ENCODE data around the gene WDR31. TPM values are rescaled to one million over a fixed set of nuclear protein-coding genes. Genes with fewer than 3 reads are reported as not detected.
A peak's percentile ranks its signal among the peaks of the same experiment; 100 is the strongest.

The WDR31 gene
- total RNA-seq, 1 experiment from 2014 or later: 0.77 TPM

DNA sequence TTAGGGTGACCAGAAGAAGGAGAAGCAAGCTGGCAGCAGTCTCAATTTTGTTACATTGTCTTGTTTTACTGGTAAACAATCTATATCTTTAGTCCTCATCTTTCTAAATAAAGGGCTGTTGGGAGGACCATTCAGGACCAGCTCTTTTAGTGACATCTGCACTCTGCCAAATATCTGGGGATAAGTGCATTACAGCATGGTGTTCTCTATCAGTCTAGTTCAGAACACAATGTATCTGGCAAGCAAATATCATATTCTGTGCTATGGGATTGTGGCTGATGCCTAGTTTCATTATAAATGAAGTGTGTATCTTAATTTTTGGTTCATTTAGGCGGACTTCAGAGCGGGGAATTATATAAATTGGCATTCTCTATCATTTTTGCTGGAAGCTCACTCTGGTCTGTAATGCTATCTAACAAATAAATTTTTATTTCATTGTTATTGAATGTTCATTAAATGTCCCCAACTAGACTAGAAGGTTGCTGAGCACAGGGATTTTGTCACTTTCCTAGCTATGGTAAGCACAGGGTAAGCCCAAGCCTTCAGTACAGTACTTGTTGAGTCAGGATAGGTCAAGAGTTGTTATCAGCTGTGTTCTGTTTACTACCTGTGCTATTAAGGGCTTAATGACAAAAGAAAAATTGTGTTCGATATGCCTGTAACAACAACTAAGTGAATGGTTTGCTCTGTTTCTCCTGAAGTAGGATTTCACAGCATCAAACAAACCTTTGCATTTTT is 11.9 kb downstream of the WDR31 start:
- no peaks in the 10 kb centered on the region for H3K36me3 ChIP-seq
- no peaks in the 10 kb centered on the region for H3K4me1 ChIP-seq
- H3K4me3 ChIP-seq: no peak overlapping the region
- no peak for DNase-seq
- H3K9me3 ChIP-seq (replicated peaks): no peaks in the 10 kb centered on the region
- H3K27me3 ChIP-seq: no peaks in the 10 kb centered on the region
- no peak overlapping the region for H3K27ac ChIP-seq

DNA sequence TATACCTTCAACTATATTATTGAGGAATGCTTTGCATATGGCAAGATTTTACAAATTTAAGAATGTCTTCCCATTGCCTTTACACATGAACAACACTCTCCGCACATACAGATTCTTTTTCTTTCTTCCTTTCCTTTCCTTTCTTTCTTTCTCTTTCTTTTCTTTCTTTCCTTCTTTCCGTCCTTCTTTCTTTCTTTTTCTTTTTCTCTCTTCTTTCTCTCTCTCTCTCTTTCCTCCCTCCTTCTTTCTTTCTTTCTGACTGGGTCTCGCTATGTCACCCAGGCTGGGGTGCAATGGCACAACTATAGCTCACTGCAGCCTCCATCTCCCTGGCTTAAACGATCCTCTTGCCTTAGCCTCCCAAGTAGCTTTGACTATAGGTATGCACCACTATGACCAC is 13.8 kb downstream of the WDR31 start:
- H3K36me3 ChIP-seq: no peaks in the 10 kb centered on the region
- no peak overlapping the region for H3K4me3 ChIP-seq
- DNase-seq: no peak
- no peaks in the 10 kb centered on the region for H3K27me3 ChIP-seq
- H3K9me3 ChIP-seq (replicated peaks): no peaks in the 10 kb centered on the region
- no peaks in the 10 kb centered on the region for H3K4me1 ChIP-seq
- no peak overlapping the region for H3K27ac ChIP-seq

DNA sequence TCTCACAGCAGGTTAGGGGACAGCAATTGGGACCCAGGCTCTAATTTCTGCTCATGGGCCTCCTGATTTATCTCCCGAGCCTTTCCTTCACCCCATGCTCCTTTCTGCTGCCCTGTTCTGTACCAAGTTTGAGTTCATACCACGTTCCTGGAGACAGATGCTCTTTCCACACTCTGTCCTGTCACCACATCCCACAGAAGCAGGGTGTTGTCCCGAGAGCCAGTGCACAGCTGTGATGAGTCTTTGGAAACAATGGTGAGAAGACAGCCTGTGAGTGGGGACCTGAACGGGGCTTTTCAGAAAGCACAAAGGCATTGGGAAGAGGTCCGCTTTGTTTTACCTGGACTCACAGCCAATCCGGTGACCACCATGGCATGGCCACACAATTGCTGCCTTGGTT is 17.4 kb downstream of the WDR31 start:
- no peak for DNase-seq
- Histone ChIP-seq H3K9me3 (replicated peaks) (no peaks in the 10 kb centered on the region), H3K4me3 (no peak overlapping the region), H3K36me3 (no peaks in the 10 kb centered on the region), H3K27me3 (no peaks in the 10 kb centered on the region), H3K4me1 (no peaks in the 10 kb centered on the region), H3K27ac (no peak overlapping the region)

DNA sequence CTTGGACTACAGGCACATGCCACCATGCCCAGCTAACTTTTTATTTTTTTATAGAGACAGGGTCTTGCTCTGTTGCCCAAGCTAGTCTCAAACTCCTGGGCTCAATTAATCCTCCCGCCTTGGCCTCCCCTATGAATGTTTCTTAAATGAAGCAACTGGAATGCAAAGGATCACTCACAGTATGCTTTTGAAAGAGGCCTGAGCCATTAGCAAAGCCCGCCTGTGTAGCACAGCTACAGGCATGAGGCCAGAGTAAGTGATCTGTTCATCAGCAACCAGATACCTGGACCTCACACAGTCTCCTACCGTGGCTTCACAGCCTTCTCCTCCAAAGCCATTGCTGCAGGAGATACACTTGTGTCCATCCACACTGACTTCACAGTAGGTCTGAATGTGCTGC is 20.0 kb downstream of the WDR31 start:
- DNase-seq: no peak
- no peaks in the 10 kb centered on the region for H3K27me3 ChIP-seq
- no peak overlapping the region for H3K4me3 ChIP-seq
- H3K27ac ChIP-seq: no peak overlapping the region
- no peaks in the 10 kb centered on the region for H3K9me3 ChIP-seq (replicated peaks)
- no peaks in the 10 kb centered on the region for H3K36me3 ChIP-seq
- H3K4me1 ChIP-seq: no peaks in the 10 kb centered on the region

DNA sequence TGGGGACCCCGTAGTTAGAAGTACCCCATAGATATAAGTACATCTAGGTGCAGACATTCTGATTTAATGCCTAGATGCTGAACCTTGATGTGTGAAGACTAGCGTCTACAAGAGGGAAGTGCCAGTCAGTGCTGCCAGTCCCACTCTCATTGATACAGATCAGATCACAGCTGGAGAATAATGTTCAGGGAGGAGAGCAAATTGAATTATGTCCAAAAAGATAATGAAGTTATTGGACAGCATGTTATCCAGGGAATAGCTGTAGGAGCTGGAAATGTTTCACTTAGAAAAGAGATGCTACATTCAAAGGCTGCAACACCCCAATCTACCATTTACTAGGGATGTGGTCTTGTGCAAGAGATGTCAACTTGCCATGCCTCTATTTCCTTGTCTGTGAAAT is 21.0 kb downstream of the WDR31 start:
- no peaks in the 10 kb centered on the region for H3K4me1 ChIP-seq
- no peak for DNase-seq
- no peak overlapping the region for H3K4me3 ChIP-seq
- no peaks in the 10 kb centered on the region for H3K27me3 ChIP-seq
- no peaks in the 10 kb centered on the region for H3K9me3 ChIP-seq (replicated peaks)
- no peak overlapping the region for H3K27ac ChIP-seq
- no peaks in the 10 kb centered on the region for H3K36me3 ChIP-seq

DNA sequence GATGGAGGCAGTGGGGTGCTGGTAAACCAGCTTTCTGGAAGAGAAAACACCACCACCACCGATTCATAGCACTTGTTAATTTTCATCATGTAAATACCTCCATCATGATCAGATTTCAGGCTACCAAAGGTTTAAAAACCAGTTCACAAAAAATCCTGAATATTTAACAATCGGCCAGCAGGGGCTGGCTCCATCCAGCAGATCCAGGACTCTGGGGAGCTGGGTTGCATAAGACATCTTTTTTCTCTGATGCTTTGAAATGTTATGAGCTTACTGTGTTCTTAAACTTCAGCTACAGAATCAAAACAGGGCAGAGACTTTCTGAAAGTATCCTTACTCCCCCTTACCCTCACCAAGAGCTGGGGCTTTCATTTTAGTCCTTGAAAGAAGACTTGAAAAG is 22.3 kb downstream of the WDR31 start:
- Histone ChIP-seq H3K27me3 (no peaks in the 10 kb centered on the region), H3K4me1 (peaks cover 8% of the 10 kb centered on the region), H3K36me3 (no peaks in the 10 kb centered on the region), H3K4me3 (no peak overlapping the region), H3K9me3 (replicated peaks) (no peaks in the 10 kb centered on the region), H3K27ac (no peak overlapping the region)
- DNase-seq: no peak

DNA sequence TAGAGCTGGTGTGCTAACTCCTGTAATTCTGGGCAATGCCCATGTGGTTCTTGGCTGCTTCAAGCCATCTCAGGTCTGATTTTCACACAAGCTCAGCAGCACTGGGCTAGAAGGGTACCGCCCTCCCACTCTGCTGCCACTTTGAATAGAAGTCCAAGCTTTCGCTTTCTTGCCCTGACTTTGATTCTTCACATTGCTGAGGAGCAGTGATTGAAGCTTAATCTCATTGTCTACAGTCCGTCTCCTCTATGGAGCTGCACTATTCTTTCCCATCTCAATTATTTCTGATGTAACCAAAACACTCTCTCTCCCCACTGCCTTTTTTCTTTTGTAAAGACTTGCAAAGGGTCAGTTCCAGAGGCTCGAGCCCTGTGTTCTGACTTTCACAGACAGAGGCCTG is 24.0 kb downstream of the WDR31 start:
- no peaks in the 10 kb centered on the region for H3K36me3 ChIP-seq
- no peaks in the 10 kb centered on the region for H3K27me3 ChIP-seq
- no peak for DNase-seq
- H3K4me1 ChIP-seq: peaks cover 26% of the 10 kb centered on the region
- H3K27ac ChIP-seq: no peak overlapping the region
- no peak overlapping the region for H3K4me3 ChIP-seq
- no peaks in the 10 kb centered on the region for H3K9me3 ChIP-seq (replicated peaks)

DNA sequence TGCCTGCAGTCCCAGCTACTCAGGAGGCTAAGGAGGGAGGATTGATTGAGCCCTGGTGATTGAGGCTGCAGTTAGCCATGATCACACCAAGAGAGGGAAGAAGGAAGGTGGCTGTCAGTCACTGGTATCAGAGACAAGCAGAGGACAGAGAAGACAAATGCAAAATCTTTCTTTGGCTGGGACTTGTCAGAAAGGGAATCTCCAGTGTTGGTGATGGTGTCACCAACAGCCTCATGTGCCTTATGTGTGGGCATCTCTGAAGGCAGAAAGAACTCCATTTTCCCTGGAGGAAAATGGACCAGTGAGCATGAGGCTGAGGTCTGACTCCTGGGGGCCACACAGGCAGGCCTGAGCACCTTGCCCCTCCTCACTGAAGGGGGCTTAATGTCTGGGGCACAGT is 24.8 kb downstream of the WDR31 start:
- no peak for DNase-seq
- peaks cover 34% of the 10 kb centered on the region for H3K4me1 ChIP-seq
- H3K4me3 ChIP-seq: no peak overlapping the region
- H3K27me3 ChIP-seq: no peaks in the 10 kb centered on the region
- no peaks in the 10 kb centered on the region for H3K36me3 ChIP-seq
- H3K9me3 ChIP-seq (replicated peaks): no peaks in the 10 kb centered on the region
- no peak overlapping the region for H3K27ac ChIP-seq

DNA sequence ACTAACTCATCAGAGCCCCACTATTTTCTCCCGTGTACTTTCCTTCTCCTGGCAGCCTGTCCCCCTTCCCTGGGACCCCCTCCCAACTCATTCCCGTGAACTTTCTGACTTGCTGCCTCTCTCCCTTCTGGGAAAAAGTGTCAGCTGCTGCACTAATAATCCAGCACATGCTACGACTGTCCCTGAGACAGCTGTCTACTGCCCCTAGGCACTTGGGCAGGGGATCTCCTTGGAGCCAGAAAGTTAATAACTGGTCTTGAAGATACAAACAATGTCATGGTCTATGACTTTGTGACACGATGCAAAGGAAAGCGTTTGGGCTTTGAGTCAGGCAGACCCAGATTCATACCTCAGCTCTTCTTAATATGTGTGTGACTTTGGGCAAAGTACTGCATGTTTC is 26.8 kb downstream of the WDR31 start:
- DNase-seq: peak; percentile 93 to 95
- Histone ChIP-seq H3K27me3 (no peaks in the 10 kb centered on the region), H3K36me3 (no peaks in the 10 kb centered on the region), H3K9me3 (replicated peaks) (no peaks in the 10 kb centered on the region), H3K4me1 (peaks cover 34% of the 10 kb centered on the region), H3K4me3 (peak overlapping the region; percentile 38), H3K27ac (peak overlapping the region; percentile 81)

DNA sequence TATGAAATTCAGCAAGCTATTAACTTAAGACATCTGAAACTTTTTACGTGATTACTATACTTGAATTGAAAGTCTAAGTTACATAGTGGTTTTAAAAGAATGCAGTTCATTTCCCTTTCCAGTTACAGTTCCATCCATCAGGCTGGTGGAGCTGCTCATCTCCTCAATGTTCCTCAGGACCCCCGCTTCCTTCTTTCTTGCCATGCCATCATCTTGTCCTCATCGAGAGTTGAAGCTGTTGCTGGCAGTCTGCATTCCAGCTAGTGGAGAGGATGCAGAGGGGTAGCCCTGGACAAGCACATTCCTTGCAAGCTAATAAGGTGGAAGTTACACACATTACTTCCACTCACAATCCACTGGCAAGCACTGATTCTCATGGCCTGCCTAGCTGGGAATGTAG is 28.1 kb downstream of the WDR31 start:
- Histone ChIP-seq H3K36me3 (no peaks in the 10 kb centered on the region), H3K4me1 (peaks cover 34% of the 10 kb centered on the region), H3K9me3 (replicated peaks) (no peaks in the 10 kb centered on the region), H3K27ac (no peak overlapping the region), H3K4me3 (no peak overlapping the region), H3K27me3 (no peaks in the 10 kb centered on the region)
- DNase-seq: no peak

DNA sequence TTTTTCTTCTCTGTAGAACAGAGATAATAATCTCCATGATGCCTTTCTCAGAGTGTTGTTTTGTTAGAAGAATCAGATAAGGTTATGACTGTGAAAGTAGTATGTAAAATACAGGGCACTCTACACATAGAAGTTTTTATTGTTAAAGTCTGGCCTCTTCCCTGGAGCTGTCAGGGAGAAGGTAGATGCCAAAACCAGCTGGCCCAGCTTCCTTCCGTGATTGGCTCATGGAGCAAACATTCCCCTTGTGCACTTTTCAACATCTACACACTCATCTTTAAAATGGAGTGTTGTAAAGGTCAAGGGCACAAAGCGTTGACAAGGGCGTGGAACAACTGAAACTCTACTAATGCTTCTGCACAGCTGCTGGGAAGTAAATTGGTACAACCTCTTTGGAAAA is 29.5 kb downstream of the WDR31 start:
- Histone ChIP-seq H3K27me3 (no peaks in the 10 kb centered on the region; the same call in 1 of the 2 replicates), H3K4me3 (no peak overlapping the region), H3K36me3 (no peaks in the 10 kb centered on the region), H3K9me3 (replicated peaks) (no peaks in the 10 kb centered on the region), H3K27ac (no peak overlapping the region), H3K4me1 (peaks cover 34% of the 10 kb centered on the region)
- DNase-seq: peak in 1 of 2 experiments; percentile 30

DNA sequence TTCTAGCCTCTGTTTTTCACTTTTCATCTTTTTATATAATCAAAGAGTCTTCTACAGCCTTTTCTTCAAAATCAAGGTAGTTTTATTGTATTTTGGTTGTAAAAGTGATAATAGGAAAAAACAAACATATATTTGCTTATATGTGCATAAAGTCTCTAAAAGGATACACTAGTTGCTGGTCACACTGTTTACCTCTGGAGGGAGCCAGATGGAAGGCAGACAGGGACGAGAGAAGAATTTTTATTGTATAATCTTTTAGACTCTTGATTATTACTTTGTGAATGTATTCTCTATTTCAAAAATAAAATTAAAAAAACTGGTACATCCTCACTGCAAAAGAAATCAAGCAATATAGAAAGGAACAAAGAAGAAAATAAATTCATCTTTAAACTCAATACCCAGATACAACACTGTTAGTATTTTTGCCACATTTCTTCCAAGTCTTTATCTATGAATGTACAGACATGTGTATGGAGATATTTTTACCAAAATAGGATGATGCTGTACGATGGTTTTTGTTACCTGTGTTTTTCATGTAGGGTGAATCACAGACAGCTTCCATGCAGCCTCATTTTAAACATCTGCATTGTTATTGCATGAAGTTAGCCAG is 30.8 kb downstream of the WDR31 start:
- no peak overlapping the region for H3K4me3 ChIP-seq
- peak; percentile 35 to 67 for DNase-seq
- H3K4me1 ChIP-seq: peaks cover 34% of the 10 kb centered on the region
- H3K27me3 ChIP-seq: no peaks in the 10 kb centered on the region; the same call in 1 of the 2 replicates
- H3K27ac ChIP-seq: no peak overlapping the region
- H3K36me3 ChIP-seq: no peaks in the 10 kb centered on the region
- H3K9me3 ChIP-seq (replicated peaks): no peaks in the 10 kb centered on the region

DNA sequence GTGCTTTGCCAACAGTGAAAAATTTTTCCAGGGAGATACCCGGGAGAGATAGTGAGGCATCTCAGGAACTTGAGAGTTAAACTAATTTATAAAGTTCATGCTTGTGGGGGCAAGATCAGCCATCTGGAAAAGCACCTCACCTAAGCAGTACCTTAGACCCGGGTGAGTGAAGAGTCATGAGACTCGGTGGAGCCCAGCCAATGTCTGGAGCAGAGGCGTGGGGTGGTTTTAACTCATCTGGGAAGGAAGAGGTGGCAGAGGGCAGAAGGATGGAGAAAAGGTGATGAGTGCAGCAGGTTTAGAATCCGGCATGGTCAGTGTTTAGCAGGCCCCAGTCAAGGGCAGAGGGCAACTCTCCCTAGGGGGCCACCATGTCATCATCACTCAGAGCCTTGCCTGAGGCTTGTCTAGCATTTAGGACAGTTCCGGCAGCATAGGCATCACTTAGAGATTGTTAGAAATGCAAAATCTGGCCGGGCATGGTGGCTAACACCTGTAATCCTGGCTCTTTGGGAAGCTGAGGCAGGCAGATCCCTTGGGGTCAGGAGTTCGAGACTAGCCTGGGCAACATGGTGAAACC is 32.6 kb downstream of the WDR31 start:
- H3K4me3 ChIP-seq: no peak overlapping the region
- DNase-seq: no peak
- H3K4me1 ChIP-seq: peaks cover 23% of the 10 kb centered on the region

DNA sequence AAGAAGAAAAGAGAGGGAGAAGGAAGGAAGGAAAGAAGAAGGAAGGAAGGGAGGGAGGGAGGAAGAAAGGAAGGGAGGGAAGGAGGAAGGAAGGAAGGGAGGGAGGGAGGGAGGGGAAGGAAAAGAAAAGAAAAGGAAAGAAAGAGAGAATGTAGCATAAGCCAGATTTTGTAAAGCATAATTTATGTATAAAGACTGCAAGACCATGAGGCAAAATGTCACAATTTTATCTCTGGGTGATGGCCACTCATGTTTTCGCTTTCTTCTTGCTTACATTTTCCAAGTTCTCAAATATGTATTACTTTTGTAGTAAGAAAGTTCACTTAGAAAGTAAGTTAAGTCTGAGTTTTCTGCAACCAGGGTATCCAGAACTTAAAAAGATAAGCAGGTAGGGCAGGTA is 33.5 kb downstream of the WDR31 start:
- Histone ChIP-seq H3K4me1 (peaks cover 14% of the 10 kb centered on the region), H3K9me3 (replicated peaks) (no peaks in the 10 kb centered on the region), H3K27ac (no peak overlapping the region), H3K27me3 (peaks cover 3% of the 10 kb centered on the region; the same call in 1 of the 2 replicates), H3K4me3 (no peak overlapping the region), H3K36me3 (no peaks in the 10 kb centered on the region)
- no peak for DNase-seq

More for the DNA sequence above, 32.6 kb downstream of the WDR31 start:
- Histone ChIP-seq H3K27me3 (peaks cover 3% of the 10 kb centered on the region; the same call in 1 of the 2 replicates), H3K27ac (no peak overlapping the region), H3K9me3 (replicated peaks) (no peaks in the 10 kb centered on the region), H3K36me3 (no peaks in the 10 kb centered on the region)

DNA sequence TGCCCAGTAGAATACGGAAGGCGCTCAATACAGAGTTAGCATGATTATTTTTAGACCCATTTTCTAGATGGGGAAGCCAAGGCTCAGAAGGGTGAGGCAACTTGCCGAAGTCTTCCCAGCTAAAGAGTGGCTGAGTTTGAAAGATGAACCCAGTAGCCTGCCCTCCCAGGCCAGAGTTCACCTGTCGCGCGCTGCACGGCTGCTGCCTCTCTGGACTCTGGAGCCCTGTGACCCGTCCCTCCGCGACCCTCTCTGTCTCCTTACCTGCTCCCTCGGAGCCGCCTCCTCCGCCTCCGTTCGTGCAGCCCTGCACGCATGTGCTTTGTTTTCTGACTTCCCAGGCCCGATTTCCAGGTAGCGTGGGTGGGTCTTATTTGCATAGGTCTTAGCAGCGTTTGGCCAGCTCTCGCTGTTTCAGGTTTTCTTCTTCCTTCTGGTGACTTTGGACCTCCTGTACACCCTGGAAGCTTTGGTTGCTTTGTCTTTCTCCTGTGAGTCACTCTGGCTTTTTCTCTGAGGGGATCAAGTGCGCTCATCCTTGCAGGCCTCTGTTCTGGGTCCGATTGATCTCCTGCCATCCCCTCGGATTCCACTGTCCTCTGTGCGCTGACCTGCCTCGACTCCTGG is 37.2 kb downstream of the WDR31 start, which contains the start of gene RNF183:
Gene RNF183 (minus strand): TSS at position 585 of the 627 bp plus-strand sequence. CDS start 5,192 bp downstream, outside the sequence.
- Histone ChIP-seq H3K27ac (no peak within 1 kb of the TSS), H3K9me3 (replicated peaks) (no peaks in the 10 kb centered on the region), H3K27me3 (peaks cover 3% of the 10 kb centered on the region; the same call in 1 of the 2 replicates)

More for the DNA sequence above, 37.2 kb downstream of the WDR31 start, which contains the start of gene RNF183:
- no peak for DNase-seq
- Histone ChIP-seq H3K4me3 (no peak within 1 kb of the TSS), H3K36me3 (no peaks in the 10 kb centered on the region), H3K4me1 (0 out of 2 replicates have a peak, but pooled peaks cover 2% of the 10 kb centered on the region)
